CMK (cell line): Measurements from ENCODE around the gene SH3YL1.

Experiments
- DNase-seq: peaks from one replicate; pipeline ENCODE4 v3.0.0-alpha.2; 2010; ENCODE audit warnings: low read depth

The SH3YL1 gene

DNA sequence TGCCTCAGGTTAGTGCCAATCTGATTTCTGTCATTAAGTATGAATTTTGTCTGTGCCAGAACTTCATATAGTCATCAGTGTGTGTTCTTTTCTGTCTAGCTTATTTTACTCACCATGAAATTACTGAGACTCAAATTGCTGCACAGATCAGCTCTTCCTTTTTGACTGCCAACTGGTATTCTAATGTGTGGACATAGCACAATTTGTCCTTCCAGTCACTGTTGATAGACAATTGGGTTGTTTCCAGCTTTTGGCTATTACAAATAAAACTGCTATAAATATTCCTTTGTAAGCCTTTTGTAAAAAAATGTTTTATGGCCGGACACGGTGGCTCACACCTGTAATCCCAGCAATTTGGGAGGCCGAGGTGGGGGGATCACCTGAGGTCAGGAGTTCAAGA lies 7.7 kb downstream of the SH3YL1 start:
- DNase-seq = no peak

DNA sequence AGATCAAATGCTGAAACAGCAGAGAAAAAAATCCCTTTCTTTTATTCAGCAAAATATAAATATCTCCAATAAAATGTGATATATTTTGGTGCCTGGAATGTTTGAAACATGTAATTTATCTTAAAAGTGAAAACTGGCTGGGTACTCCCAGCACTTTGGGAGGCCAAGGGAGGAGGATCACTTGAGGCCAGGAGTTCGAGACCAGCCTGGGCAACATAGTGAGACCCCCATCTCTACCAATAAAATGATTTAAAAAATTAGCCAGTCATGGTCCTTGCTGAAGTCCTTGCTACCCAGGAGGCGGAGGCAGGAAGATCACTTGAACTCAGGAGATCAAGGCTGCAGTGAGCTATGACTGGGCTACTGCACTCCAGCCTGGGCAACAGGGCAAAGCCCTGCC lies 8.6 kb downstream of the SH3YL1 start:
- no peak for DNase-seq

DNA sequence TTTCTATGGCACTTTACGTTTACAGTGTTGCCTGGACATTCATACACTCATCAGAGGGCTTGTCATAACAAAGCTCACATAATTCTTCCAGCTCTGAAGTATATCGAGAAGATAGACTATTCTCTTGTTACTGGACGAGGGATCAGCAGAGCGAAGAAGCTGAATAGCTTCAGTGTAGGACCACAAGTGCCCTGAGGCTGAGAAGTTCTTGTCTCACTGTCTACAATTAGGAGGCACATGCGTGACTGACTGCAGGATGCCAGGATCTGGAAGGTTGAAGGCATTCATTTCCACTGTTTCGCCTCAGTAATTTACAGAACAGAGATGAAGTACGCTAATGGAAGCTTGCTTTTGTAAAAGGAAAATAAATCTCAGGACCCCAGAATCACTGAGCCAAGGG lies 9.6 kb downstream of the SH3YL1 start:
- no peak for DNase-seq

DNA sequence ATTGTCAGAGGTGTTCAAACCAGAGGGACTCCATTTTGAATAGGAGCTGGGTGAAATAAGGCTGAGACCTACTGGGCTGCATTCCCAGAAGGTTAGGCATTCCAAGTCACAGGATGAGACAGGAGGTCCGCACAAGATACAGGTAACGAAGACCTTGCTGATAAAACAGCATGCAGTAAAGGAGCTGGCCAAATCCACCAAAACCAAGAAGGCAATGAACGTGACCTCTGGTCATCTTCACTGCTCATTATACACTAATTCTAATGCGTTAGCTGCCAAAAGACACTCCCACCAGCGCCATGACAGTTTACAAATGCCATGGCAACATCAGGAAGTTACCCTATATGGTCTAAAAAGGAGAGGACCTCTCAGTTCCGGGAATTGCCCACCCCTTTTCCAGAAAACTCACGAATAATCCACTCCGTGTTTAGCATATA lies 10.6 kb downstream of the SH3YL1 start:
- DNase-seq = no peak

DNA sequence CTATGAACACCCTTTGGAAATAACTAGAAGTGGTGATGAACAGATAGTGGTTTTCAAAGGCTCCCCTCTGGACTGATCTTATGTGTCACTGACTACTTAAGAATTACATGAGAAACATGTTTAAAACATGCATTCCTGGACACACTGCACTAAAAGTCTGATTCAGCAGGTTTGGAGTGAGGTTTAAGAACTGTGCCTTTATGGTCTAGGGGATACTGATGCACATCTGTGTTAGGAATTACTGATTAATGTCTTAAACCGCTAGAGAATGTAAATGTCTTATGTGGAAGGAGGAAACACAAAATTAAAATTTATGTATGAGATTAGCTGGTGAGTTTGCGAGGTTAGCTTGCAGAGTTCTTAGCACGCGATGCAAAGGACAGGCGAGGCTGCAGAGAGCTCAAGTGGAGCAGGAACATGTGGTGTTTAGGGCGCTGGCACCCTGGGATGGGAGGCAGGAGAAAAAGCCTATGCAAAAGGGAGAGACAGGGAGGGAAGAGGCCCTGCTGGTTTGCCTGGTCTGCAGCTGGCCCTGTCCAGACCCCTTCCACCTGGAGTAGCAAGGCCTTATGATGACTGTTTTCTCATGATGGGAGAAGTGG lies 11.7 kb downstream of the SH3YL1 start:
- no peak for DNase-seq

DNA sequence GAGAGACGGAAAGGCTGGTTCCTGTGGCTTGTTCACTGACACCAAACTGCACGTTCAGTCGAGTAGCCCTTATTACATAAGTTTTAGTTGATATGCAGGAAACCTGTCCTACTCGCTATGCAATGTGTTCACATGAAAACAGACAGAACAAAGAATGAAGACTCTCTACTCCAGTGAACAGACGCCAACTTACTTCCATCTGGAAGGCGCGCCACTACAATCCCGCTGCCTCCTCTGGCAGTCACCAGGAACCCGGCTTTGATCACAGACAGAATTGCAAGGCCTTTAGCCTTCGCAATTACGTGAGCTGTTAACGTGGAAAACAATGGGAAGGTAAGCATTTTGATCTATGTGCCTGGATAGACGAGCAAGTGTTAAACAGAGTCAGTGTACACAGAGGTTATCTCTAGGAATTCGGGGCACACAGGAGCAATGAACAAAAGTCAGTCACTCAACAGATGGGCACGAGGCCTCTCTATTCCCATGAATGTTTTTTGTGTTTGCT lies 14.2 kb downstream of the SH3YL1 start:
- DNase-seq = no peak

DNA sequence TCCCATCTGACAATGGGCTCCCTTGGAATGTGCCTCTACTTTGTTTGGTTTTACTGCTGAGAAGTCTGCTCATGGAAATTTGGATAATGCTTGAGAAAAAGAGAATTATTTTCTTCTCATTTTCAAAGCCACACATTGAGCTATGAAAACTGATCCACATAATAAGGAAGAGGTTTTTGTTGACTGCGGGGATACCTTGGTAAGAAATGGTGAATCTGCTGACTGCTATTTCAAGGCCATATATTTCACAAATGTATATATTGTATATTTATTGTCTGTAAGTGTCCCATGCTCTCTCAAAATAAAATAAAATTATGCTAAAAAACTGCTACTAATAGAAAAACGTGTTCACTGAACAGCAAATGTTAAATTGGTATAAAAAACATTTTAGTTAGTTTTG lies 15.1 kb downstream of the SH3YL1 start:
- no peak for DNase-seq

DNA sequence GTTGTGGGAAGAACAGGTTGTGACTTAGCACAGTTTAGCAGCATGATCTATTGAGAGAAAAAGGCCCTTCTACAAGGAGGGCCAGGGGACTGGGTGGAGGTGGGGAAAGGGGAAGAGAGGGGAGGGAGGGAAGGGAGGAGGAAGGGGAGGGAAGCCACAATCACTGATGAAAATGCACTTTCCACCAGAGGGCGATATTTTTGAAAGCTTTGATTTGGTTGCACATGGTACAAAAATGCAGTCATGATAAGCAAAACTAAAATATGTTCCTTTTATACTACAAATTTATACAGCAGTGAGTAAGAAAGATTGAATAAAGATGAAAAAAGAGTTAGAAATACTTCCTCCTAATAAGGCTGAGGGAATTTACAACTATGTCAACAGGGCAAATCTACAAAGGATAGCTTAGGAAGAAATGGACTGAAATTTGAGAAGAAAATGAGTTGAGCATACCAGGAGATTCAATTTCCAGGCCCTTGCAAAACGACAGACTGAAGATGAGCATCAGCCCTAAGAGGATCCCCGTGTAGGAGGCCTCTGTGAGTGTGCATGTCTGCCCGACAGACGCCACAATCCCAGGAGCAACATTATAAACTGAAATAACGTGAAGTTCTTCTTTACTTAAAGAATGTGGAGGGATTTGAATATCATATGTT lies 17.2 kb downstream of the SH3YL1 start:
- no peak for DNase-seq

DNA sequence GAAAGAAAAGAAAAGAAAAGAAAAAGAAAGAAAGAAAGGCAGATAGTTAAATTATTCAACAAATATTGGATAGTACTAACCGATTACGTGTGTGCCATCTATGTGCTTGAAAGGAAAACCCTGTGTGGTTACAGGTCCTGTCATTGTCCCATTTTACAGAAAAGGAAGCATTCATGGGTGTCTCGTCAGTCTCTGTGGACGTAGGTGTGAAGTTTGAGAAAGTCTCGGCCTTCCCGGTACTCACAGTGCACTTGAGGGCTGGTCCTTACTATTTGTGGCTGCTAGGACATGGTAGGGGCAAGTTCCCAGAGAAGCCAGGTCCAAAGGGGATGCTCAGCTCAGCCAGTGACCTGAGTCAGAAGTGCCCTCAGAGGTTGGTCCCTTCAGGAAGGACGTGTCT lies 19.3 kb downstream of the SH3YL1 start:
- no peak for DNase-seq

DNA sequence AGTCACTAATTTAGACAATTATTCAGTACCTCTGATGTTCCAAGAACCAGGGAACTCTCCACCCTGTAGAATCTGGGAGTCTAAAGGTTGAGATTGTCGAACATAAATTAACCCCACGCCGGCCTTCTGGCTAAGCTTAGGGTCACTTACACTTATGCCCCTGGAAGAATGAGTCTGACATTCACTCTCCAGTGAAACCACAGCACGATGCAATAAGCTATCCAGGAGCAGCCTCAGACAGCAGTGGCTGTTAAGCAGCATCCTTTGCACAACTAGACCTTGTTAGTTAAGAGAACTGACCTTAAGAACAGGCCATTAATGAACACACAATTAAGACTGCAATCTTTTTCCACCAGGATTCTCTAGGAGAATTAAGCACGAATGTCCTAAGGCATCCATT lies 25.0 kb downstream of the SH3YL1 start:
- DNase-seq = no peak

DNA sequence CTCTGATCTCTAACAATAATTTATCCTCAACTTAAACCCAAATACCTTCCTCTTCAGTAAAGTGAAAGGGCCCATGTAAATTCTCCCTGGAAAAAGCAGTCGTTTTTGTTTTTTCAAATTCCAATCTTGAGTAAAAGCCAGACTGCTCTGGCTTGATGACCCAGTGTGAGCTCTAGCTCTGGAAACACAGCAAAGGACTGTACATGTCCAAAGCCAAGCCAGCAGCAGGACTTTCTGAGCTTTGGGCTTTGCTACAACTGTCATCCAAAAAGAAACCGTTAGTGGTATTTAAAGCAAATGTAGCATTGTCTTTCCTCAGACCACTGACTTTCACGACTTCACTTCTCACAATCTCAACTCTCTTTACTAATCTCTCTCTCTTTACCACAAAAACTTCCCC lies 25.4 kb downstream of the SH3YL1 start:
- no peak for DNase-seq

DNA sequence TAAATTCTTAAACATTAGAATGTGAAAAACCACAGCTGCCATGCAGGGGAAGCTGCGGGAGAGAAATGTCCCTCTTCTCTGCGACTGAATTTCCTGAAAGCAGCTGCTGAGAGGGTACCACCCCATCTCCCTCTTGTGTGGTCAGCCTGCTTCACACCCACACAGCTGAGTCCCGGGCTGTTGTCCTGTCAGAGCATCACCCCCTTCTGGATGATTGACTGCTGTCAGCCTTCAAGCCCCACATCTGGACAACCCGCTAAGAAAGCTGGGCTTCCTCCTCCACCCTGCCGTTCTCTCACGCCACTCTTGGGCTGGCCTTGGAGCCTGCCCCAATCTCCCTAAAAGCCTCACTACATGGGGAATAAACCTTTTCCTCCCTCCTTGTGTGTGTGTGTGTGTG lies 26.0 kb downstream of the SH3YL1 start:
- no peak for DNase-seq

DNA sequence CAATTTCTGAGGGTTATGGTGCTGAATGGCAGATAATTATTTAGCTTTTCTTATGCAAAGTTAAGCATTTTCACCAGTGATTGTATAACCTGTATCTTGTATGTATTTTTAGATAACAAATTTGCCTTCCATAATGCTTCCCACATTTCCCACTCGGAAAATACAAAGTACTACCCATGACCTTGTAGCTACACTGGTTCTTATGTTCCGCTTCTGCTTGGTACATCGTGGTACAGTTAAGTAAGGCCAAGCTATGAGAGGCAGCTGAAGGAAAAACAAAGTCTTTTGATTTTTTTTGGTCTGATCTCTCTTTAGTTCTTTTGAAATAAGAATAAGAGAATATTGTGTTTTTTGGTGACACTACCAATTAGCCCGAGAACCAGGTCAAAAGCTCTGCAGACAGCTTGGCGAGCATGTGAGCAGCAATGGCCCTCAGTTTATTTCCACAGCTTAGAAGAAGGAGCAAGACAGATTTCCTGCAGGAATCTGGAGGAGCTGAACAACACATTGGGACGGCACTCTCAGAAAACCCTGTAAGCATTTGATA lies 26.8 kb downstream of the SH3YL1 start:
- no peak for DNase-seq

DNA sequence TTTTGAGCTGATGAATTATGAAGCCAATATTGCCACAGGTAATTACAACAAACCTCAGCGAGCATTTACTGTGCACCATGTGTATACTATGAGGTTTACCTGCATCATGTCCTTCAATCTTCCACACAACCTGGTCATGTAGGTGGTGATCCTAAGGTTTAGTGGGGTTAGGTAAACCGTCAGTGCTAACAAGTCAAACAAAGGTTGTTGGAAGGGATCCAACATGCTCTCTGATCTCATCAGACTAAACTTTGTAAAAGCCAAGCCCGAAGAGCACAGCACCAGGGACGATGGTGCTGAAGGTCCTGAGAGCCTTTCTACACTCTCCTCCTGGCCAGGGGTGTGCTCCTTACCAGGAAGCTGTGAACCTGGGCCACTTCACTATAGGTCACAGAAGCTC lies 29.4 kb downstream of the SH3YL1 start:
- DNase-seq = no peak

DNA sequence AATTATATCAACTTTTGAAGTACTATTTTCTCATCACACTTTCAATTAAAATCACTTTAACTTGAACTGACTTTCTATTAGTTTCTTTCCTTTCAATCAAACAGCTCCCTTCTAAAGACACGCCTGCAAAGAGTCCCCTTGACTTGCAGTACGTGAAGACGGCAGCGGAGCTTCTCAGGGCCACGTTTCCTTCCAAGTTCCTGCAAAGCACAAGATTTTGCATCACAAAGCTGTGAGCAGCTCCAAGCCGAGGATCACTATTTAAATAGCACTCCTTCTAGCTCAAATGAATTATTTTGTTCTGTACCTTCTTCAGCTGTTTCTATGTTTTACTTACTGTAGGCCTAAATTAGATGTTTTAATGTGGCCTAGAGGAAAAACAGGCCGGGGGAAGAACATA lies 30.8 kb downstream of the SH3YL1 start:
- DNase-seq = no peak

DNA sequence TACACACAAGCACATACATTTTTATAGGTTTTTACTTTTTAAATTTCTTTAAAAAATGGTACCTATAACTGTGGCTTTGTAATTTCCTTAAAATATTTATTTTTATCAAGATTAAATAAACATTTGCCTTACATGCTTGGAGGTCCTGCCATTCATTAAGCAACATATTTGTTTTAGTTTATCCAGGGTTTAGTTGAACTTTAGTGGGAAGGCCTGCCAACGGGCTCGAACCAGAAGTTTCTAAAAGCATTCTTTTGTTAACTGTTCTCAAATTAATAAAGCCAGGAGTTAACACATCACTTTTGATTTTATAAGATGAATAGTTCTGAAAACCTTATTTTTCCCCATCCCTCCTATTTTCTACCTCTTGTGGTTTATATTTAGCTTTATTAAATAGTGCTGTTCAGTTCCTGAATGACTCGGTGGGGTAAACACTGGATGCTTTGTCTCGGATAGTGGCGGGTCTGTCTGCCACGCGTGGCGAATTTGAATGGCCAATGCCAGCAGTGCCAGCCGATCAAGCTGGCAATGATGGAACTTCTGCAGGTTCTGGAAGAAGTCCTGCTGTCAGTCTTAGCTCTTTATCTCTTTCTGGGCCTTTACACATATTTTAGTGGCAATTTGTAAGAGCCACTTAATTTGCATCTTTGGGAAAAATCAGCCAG lies 32.2 kb downstream of the SH3YL1 start:
- DNase-seq = no peak

DNA sequence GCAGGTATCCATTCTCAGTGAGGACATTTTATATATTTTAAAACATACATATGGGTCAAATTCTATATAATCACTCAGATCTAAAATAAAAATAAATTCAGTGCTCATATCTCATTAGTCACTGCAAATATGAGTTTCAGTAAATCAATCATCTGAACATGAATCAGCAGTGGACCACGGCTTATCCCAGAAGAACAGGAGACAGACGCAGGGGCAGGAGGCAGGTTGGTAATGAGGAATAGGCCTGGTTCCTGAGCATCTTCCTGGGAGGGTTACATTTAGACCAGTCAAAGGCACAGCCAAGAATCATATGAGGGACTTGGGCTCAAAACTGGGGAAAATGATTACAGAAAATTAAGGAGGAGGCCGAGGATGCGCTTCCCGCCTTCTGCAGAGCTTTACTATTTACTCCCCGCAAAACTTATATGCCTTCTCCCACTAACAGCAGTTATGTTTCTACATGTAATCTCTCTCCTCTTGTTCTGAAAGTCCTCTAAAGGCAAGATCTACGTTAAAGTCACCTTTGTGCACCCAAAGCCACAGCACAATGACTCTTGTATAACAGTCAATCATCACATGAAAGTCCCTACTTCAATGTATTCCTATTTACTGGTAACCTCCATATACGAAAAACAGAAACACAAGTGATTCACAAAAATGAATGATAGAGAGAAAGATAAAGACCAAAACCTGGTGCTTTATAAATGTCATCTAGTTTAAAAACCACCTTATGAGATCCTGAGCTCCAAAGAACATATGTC lies 35.1 kb downstream of the SH3YL1 start:
- no peak for DNase-seq

DNA sequence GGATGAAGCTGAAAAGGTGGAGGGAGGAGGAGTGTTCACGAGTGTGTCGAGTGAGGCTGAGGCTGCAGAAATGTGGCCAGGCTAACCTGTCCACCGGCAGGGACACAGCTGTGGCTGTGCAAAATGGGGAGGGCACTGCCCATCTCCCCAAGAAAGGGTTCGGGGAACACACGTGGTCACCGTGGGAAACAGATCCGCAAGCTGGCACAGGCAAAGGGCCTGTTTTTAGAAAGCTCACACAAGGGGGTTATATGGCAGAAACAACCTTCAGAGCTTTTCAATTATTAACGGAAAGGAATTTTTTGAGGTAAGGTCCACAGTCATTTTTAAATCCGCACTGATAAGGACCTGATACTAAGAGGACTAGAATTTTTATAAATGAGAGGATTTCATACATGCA lies 35.7 kb downstream of the SH3YL1 start:
- no peak for DNase-seq

DNA sequence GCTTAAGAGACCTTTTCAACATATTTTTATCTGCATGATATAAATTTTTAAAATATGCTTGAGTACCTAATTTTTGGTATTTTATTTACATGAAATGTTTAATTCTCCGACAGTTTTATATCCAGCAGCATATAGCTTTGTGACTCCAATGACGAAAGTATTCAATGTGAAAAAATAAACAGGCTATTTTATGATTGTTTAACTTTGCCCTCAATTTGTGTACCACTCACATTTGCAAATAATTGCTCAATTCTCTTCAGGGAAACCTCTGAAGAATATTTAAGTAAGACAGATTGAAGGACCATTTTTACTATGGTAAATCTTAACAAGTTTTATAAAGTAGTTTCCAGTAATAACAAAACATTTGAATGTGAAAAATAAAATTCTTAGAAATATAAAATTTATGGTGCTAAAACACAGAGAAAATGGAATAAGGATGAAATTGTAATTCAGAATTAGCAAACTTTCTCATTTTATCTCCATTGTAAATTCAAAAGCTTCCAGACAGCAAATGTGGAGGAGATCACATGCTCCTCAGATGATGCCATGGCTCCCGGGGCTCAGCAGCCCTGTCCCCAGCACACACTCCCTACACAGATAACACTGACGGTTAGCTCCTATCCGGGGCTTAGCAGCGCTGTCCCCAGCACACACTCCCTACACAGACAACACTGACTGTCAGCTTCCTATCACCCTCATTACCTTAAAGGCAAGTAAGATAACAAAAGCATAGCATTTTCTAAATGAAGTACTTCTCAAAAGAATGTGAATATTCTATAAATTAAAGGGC lies 39.7 kb downstream of the SH3YL1 start:
- DNase-seq = no peak

DNA sequence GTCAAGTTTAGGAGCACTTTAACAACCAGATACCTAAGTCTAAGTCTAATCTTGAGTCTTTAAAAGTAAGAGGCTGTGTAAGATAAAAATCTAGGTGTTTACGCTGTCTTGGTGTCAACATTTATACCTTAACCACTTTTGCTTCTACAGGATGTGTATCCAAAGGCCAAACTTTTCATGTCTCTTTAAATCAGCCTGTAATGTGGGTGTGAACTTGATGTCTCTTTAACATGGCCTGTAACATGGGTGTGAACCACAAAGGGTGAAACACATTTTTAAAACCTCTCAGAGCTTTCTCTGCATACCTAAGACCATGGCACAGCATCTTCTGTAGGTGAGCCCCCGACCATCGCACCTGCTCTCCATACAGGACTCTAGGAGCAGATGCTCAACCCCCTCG lies 40.4 kb downstream of the SH3YL1 start:
- no peak for DNase-seq

DNA sequence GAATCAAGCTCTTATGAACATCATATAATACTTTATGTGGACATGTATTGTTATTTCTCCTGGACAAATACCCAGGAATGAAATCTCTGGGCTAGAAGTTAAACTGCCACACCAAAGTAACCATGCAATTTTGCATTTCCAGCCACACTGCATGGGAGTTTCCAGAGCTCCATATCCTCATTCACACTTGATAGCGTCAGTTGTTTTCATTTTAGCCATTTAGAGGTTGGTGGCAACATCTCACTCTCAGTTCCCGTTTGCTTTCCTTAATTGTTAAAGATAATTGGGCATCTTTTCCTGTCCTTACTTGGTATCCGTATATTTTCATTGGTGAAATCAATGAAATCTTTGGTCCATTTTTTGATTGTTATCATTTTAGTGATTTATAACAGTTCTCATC lies 47.8 kb downstream of the SH3YL1 start:
- DNase-seq = no peak
